NCI-H2227 (cell line): ENCODE results near the gene SOX11.
"Not testable (repeated sequence)": the region's sequence is repeated elsewhere in the genome, so short reads cannot be mapped to it uniquely, and the experiment has no call there.

Experiments used
- DNase-seq: peaks from one replicate; lab custom pipeline; 2025; ENCODE audit not compliant: unreplicated experiment; lab: John Stamatoyannopoulos, UW

SOX11 gene

GRCh38 chr2:5691985-5692529 lies at the start of gene SOX11:
Gene SOX11 (plus strand): TSS chr2:5692384. CDS start chr2:5692722, 338 bp downstream.
- DNase-seq: peak; percentile 98

GRCh38 chr2:5652734-5653133 lies 39.5 kb upstream of the SOX11 start:
- DNase-seq: not testable (repeated sequence)

- not testable (repeated sequence) for DNase-seq
These were observed 38.4 kb upstream of the SOX11 start for GRCh38 chr2:5653756-5654155.

DNA sequence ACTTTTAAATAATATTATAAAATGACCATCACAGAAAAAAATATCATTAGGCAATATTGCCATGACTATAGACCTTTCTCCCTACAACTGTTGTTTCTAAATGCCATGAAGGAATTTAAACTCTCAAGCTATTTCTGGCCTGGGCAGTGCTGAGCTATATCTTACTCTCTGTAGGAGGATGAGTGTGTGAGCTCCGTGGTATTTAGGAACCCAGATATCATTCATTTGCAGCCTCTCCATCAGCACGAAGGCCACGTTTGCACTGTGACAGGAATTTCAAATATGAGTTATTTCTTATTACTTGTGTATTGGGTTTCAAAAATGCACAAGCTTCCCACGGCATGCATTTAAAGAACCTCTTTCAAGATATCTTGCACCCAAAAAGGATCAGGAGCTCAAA lies 35.0 kb upstream of the SOX11 start:
- DNase-seq: no peak

DNA sequence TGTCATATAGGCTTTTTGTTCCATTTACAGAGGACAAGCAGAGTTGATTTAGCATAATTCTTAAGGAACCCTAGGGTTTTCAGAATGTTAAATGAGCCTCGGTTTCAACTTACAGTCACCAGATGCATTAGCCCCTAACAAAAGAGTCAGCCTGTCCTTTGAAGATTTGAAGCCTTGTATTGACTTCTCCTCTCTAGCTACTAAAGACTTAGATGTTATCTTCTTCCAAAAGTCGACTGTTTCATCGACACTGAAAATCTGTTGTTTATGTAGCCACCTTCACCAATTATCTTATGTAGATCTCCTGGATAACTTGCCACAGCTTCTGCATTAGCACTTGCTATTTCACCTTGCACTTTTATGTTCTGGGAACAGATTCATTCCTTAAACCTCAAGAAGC lies 31.6 kb upstream of the SOX11 start:
- no peak for DNase-seq

GRCh38 chr2:5661362-5661761 lies 30.8 kb upstream of the SOX11 start:
- no peak for DNase-seq

DNA sequence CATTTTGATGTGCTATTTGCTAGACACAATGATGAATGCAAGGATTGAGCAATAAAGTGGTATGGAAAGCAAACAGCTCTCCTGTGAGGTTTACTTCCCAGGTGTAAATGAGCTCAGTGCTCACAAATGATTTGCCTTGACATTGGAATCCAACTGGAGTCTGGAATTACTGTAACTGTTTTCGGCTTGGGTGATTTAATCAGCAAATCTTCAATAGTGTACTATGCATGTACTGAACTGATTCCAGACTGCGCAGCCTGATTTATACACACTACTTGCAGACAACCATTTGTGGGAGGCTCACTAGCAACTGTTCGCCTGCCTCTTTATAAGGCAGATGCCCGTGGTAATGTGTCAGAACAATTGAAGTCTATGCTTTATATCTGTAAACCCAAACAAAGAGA lies 27.9 kb upstream of the SOX11 start:
- no peak for DNase-seq

- DNase-seq: no peak
These were observed 27.1 kb upstream of the SOX11 start for GRCh38 chr2:5665066-5665465.

GRCh38 chr2:5666798-5667197 lies 25.4 kb upstream of the SOX11 start:
- DNase-seq: no peak

GRCh38 chr2:5667655-5668054 lies 24.5 kb upstream of the SOX11 start:
- DNase-seq: not testable (repeated sequence)

- no peak for DNase-seq
These were observed 23.4 kb upstream of the SOX11 start for GRCh38 chr2:5668682-5669250.

GRCh38 chr2:5672749-5673144 lies 19.4 kb upstream of the SOX11 start:
- DNase-seq: no peak

DNA sequence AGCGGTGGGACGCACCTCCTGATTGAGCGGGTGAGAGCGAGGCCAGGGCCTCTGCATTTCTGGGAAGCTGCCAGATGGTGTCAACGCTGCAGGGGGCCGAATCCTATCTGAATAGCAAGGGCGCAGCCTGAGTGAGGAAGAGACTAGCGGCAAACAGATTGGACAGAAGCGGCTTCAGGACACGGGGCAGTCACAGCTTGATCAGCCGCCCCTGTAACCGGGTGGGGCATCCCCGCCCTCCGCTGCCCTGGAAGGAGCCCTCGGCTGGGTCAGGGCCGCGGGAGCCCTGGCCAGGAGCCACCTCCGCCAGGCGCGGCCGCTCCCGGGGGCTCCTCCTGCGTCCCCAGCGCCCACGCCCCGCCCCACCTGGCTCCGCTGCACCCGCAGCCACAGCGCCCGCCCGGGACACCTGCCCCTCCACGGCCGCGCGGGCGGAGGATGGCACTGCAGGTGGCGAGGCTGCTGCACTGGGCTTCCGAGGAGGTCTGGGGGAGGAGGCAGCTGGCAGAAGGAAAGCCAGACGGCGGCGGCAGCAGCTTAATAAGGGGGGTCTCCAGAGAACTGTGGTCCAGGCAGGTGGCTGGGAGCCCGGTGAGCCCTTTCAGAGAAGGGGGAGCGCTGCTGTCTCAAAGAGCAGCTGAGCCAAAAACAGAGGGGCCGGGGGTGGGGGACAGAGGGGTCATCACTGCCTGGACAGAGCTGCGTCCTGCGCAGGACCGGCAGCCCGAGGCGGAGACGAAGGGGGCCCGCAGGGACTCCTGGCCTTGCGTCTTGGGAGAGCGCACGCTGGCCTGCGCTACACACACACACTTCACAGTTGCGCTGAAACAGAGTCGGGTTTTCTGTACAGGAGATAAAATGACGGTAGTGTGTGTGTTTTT lies 18.8 kb upstream of the SOX11 start:
- DNase-seq: peak; percentile 49

- no peak for DNase-seq
These were observed 18.2 kb upstream of the SOX11 start for GRCh38 chr2:5674026-5674340.

DNA sequence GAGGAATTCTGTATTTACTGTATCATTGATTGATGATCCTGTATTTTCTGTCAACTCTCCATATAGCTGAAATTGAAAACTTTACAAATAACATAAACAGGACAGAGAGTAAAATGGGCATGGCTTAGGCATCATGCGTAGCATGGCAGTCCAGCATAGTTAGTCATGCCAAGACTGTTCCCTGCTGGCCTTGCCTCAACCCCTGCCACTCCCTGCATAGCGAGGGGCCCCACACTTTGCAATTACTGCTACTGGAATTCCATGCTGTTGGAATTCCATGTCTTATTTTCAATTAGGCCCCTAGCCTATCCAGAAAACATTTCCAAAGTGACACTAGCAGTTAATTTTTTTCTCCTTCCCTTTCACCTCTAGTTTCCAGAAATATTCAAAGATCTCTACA lies 15.1 kb upstream of the SOX11 start:
- DNase-seq: no peak

- no peak for DNase-seq
These were observed 8.7 kb upstream of the SOX11 start for GRCh38 chr2:5683471-5683870.

DNA sequence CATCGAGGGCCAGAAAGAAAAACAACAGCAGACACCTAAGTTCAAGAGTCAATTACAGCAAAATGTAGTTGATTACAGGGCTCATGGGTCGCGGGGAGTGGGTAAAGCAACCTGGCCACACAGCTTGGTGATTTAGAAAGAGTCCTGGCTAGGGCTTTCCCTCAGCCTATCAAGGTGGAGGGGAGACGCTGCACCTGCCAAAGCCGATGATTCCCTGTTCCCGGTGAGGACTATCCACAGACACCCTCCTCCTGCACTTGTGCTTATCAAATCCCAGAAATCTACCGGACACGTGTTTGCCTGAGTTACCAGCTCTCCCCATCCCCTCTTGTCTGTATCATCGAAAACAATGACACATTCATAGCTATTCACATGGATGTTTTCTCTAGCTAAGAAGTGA lies 7.0 kb upstream of the SOX11 start:
- peak; percentile 32 for DNase-seq

DNA sequence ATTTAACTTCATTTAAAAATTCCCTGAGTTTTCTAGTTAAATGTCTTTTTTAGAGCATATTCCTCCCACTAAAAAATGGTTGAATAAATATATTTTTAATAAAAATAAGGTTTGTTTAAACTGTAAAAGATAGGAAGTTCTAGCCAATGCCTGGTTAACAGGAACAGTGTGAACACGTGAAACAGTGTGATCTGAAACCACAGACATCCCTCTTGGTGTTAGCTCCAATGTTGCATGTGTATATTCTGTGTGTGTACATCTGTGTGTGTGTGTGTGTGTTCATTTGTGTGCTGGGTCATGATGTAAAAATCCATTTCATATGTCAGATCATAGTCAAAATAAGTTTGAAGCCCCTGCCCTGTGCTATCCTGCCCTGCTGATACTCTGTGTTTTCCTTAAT lies 6.1 kb upstream of the SOX11 start:
- no peak for DNase-seq

- no peak for DNase-seq
These were observed 5.6 kb upstream of the SOX11 start for GRCh38 chr2:5686536-5686935.

- peak; percentile 18 for DNase-seq
These were observed 2.4 kb upstream of the SOX11 start for GRCh38 chr2:5689750-5690149.

DNA sequence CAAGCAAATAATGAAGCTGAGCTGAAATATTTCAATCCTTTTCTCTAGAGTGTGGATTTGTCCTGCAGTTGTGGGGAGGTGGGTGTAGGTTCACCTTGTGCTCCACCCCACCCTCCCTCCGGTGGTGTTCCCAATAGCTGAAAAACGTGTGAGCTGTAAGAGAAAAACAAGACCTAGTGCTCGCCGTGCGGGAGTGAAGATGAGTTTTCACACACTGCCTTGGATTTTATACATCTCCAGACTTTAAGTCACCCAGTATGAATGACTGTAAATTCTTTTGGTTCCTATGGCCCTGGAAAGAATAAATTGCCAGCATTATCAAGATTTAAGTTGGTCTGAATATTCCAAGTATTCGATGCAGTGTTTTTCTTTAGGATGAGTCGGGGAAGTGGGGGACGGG lies 1.9 kb upstream of the SOX11 start:
- DNase-seq: peak; percentile 52

- DNase-seq: peak; percentile 68
These were observed 1.4 kb upstream of the SOX11 start for GRCh38 chr2:5690718-5691220.
